DMS79 treated with DMSO at 0.1 percent for 48 hours (cell line): Measurements from ENCODE around the gene ADAMTS13.

Experiments used
- DNase-seq: peaks from one replicate; lab custom pipeline; 2025; lab: John Stamatoyannopoulos, UW

ADAMTS13 gene

DNA sequence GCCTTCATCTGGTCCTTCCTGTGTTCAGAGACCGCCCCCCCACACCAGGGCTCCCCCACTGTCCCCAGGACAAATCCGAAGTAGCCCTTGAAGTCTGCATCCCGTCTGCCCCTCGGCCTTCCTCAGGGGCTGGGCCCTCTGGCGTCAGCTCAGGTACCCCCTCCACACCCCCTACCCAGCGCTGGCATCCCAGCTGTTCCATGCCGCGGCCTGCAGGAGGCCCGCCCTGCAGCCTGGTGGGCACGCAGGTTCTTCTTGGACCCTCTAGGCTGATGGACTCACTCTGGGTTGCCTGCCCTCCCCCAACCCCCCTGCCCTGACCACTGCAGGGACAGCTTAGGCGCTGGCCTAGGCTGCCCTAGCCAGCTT is 50.1 kb downstream of the ADAMTS13 start:
- DNase-seq, result no peak

GRCh38 chr9:133472753-133473378 is 50.7 kb downstream of the ADAMTS13 start:
- DNase-seq, result no peak

DNA sequence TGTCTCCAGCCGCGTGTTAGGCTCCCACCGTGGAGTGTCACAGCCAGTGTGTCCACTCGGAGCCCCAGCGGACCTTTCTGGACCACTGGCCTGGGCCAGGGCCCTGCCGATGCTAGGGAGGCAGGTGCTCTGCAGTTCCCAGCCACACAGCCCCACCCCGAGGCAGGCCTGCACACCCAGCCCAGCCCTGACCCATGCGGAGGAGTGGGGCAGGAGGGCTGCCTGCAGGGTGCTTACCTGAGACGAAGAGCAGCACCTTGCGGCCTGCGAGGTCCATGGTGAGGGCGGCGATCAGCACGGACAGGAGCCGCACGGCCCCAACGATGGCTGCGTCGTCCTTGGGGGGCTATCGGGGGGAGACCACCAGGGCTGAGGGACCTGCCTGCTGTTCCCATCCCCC is 51.6 kb downstream of the ADAMTS13 start:
- no peak for DNase-seq

GRCh38 chr9:133474215-133474614 is 52.0 kb downstream of the ADAMTS13 start:
- DNase-seq, result no peak

DNA sequence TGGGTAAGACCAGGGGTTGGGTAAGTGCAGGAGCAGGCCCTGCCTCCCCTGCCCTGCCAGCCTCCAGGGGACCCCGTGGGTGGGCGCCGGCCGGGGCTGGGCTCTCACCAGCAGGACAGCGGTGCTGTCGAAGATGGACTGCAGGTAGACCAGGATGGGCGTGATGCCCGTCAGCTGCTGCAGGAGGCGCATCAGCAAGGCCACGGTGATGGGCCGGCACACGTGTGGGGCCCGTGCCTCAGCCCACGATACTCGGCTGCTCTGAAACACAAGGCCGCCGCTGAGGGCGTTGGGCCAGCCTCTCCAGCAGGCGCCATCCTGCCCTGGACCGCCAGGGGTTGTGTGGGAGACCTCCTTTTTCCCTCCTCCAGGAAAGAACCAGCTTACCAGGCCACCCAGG is 52.7 kb downstream of the ADAMTS13 start:
- DNase-seq, result no peak

GRCh38 chr9:133475292-133476012 is 53.3 kb downstream of the ADAMTS13 start:
- no peak for DNase-seq

DNA sequence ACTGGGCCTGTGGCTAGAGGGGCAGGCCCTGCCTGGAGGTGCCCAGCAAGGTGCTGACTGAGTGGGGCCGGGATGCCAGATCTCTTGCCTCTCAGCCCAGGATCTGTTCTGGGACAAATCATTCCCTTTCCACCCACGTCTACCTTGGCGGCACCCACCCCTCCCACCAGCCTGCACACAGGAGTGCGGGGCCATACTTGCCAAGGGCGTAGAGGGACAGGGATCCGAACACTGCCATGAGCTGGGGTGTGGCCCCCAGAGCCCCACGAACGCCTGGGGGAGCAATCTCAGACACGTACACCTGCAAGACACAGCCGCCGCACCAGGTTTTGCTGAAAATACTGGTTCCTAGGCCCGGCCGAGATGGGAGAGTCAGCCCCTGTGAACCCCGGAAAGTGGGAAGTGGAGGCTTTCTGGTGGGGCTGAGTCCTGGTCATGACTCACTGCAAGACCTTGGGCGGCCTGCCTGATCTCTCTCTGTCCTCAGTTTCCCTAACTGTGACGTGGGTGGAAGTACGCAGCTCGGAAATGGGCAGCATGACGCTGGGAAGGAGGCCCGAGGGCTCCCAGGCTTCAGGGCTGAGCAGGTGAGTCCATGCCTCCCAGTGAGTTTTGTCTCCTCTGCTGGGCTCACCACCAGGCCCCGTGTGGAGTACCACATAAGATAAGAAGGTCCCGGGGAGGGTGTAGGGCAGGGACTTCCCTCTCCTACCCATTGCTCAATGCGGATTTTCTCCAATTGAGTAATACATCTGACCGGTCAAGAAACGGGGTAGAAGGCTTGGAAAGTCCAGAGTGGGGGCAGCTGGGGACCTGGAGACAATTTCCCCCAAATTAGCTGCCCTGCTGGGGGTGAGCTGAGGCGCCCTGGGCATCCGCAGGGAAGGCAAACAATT is 54.1 kb downstream of the ADAMTS13 start:
- no peak for DNase-seq

GRCh38 chr9:133476941-133477340 is 54.8 kb downstream of the ADAMTS13 start:
- no peak for DNase-seq

GRCh38 chr9:133477461-133477860 is 55.3 kb downstream of the ADAMTS13 start:
- DNase-seq, result no peak

DNA sequence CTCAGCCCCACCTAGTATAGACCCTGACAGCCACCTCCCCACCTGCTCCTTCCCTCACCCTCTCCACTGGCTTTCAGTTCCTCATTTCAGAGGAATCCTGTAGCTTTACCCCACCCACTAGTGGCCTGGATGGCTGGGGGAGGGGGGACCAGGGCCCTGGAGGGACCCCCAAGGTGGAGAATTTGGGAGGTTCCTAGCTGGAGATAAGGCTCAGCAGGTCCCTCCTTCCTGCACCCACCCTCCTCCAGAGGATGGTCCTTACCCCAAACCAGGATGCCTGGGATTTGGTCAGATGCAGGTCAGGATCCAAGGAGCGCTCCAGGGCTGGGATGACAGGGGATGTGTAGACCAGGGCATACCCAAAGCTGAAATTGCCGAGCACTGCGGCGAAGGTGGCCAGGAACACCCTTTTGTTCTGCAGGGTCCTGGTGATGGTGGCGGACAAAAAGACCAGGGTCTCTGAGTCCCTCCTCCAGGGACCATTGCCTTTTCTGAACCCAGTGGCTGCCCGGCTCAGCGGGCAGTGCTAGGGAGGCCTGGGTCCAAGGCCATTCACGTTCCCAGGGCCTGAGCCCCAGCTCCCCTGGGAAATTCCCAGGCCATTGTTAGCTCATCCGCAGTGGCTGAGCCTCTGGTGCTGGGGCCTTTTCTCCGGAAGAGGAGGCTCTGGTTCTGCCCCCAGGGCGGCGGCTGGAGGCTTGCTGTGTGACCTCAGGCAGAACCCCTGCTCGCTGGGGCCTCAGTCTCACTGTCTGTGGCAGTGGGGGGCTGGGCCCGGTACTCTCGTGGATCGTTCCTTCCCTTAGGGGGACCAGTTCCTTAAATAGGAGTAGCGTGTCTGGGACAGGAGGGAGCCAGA is 56.1 kb downstream of the ADAMTS13 start:
- peak; percentile 9 for DNase-seq

DNA sequence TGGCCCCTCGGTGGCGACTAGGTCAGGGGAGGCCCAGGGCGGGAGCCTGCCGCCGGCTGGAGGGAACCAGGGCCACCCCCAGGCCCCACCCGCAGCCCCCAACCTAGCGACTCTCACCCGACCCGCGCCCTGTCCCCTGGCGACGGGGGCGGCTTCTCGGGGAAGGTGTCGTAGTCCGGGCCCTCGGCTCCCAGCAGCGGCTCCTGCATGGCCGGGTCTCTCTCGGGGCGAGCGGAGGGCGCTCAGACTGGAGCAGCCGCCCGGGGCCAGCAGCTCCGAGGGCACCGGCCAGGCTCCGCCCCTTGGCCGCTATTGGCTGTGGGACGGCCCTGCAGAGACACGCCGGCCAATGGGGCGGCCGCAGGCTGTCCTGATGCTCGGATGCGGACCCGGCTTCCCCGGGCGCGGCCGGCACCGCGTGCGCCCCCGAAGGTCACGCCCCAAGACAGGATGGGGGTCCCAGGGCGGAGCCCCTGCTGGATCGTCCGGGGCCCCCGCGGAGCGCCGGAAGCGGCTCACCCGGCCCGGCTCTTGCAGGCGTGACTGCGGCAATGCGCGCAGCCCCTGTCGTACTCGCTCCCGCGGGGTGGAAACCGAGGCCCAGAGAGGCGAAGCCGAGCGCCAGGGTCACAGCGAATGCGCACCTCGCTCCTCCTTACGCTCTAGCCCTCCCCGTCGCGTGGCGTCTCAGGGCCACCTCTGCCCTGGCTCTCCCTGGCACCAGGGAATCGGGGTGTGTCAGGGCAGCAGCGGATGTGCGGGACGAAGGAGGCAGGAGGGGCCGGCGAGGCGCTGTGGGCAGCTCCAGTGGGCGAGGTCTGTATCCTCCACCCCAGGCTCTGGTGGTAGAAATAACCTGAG is 56.9 kb downstream of the ADAMTS13 start, which contains the start of gene SLC2A6:
TSS of gene SLC2A6 (minus strand) at position 249 of the 861 bp plus-strand sequence. CDS start at position 209, 40 bp downstream.
- peak; percentile 73 for DNase-seq

DNA sequence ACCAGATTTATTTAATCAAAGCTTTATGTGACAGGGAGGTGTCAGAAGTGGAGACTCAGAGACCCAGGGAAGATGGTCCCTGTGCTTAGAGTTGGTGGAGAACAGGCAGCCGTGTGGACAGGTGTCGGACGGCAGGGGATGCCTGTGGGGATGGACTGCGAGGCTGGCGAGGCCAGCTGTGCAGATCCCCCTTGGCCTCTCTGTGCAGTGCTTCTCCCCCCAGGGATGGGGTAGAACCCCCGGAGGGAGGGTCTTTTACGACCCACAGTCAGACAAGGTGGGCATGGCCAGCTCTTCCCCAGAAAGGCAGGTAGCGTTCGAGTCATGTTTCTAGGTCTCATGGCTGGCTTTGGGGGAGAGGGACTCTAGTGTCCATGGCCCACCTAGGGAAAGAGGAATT is 61.4 kb downstream of the ADAMTS13 start:
- no peak for DNase-seq

- no peak for DNase-seq
Measured at GRCh38 chr9:133484671-133485437, 62.7 kb downstream of the ADAMTS13 start.

DNA sequence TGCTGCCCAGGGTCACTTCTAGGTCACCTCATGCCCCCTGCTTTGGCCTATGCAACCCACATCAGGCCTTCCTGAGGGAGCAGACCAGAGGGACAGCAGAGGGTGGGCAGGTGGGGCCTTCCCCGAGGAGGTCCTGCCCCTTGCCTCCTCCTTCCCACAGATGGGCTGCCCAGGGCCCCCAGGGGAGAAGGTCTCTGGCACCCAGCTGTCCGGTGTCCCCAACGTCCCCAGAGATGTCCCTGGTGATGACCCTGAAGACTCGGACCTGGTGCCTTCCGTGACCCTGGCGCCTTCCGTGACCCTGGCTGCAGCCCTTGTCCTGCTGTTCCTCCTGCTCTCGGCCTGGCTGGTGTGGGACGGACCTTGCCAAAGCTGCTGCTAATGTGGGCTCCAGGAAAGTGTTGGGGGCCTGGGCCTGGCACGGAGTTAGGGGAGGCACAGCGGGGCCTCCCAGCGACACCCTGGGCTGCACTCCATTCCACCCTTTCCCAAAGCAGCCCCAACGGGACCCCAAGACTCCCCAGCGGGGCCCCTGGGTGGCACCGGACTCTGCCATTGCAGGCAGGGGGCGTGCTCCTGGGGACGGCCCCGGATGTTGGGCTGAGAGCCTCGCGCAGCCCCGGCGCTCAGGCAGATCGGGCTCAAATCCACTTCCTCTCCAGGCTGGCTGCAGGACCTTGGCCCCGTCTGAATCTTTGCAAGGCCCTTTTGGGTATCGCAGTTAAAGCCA is 63.5 kb downstream of the ADAMTS13 start:
- DNase-seq, result no peak

DNA sequence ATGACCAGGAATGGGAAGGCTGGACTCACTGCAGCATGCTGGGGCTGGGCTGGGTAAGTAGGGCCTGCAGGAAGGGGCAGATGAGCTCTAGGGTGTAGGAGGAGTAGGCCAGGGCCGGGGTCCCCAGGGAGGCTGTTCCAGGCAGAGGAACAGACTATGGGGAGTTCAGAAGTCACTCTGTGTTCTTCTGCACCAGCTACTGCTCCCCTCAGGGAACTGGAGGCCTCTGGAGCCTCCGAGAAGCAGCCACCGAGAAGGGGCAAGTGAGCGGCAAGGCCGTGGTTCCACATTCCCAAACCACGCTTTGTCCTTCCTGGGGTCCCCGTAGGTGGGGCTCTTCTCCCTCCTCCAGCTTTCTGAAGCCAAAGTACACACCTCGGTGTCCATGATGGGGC is 65.2 kb downstream of the ADAMTS13 start:
- no peak for DNase-seq

- DNase-seq, result no peak
Measured at GRCh38 chr9:133488686-133489252, 66.6 kb downstream of the ADAMTS13 start.

DNA sequence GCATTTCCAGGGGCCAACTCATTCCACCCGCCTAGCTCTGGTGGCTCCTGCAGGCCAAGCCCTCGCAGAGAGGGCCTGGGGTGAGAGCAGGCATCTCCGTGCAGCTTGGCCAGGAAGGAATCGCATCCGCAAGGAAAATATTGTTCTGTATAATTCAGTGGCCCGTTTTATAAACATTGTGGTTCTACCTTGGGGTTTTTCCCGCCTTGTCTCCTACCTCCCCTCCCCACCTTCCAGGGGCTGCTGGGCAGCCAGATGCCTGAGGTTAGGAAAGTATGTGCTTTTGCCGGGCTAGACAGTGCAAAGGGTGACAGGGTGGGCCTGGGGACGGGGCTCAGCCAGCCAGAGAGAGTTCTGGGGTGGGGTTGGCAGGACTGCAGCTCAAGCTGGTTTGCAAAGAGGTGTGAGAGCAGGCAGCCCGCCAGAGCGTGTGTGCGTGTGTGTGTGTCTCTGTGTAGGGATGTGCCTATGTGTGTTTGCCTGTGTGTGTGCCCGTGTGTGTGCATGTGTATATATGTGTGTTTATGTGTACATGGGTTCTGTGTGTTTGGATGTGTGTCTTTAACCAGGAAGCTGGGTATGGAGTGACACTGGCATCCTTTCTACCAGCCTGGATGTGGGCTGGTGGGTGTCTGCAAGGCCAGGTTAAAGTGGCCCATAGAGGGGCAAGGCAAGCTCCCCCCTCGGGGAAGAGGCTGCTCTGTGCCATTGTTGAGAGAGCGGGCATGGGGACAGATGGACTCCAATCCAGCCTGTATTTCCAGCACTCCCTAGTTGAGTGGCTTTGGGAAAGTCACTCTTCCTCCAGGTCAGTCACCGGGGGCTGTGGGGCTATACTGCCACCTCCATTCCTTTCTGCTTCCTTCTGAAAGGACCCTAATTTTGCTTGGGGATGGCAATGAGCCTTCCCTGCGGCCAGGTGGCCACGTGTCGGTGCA is 67.4 kb downstream of the ADAMTS13 start:
- no peak for DNase-seq

- no peak for DNase-seq
Measured at GRCh38 chr9:133490201-133490681, 68.1 kb downstream of the ADAMTS13 start.
